MCF 10A (cell line): ENCODE data around the gene AGAP1. TPM values are rescaled to one million over a fixed set of nuclear protein-coding genes. Genes with fewer than 3 reads are reported as not detected.

Experiments used
- BruUV-seq: library from RNA; stranded (reverse); fragments of 400-500 nt; replicated peaks from 2 replicates; lab custom pipeline; 2021; lab: Mats Ljungman, UMichigan
- CTCF ChIA-PET: fragments of 300-600 bp; sonication (Branson Sonifier 250); formaldehyde crosslinking; extraction: SDS; loops from one replicate; lab custom pipeline; 2021; ENCODE audit warnings: antibody characterized with exemption, inconsistent platforms; lab: Yijun Ruan, JAX
- POLR2A ChIA-PET: fragments of 300-600, 350-650 bp; sonication (Branson Sonifier 250); formaldehyde crosslinking; extraction: SDS; loops from one replicate; lab custom pipeline; 2020; ENCODE audit warnings: antibody characterized with exemption, inconsistent platforms; lab: Yijun Ruan, JAX
- DNase-seq: peaks from one replicate; pipeline ENCODE4 v3.0.0-alpha.2; 2018; ENCODE audit not compliant: unreplicated experiment
- H3K27ac Mint-ChIP-seq: one replicate; pipeline ENCODE4 v1.8.0; 2022; ENCODE audit warnings: mild to moderate bottlenecking, low read depth, mixed read lengths; ENCODE audit not compliant: unreplicated experiment
- H3K27me3 Mint-ChIP-seq: one replicate; pipeline ENCODE4 v1.8.0; 2022; ENCODE audit warnings: mixed read lengths; ENCODE audit not compliant: insufficient read depth, unreplicated experiment
- H3K36me3 Mint-ChIP-seq: one replicate; pipeline ENCODE4 v1.8.0; 2022; ENCODE audit warnings: mild to moderate bottlenecking, moderate library complexity, mixed read lengths; ENCODE audit not compliant: insufficient read depth, unreplicated experiment
- H3K4me1 Mint-ChIP-seq: one replicate; pipeline ENCODE4 v1.8.0; 2022; ENCODE audit warnings: mixed read lengths; ENCODE audit not compliant: insufficient read depth, unreplicated experiment
- H3K4me3 Mint-ChIP-seq: one replicate; pipeline ENCODE4 v1.8.0; 2022; ENCODE audit warnings: mild to moderate bottlenecking, moderate library complexity, mixed read lengths; ENCODE audit not compliant: unreplicated experiment
- H3K9me3 Mint-ChIP-seq: one replicate; pipeline ENCODE4 v1.8.0; 2022; ENCODE audit warnings: mixed read lengths; ENCODE audit not compliant: unreplicated experiment
- intact Hi-C: fragments of 100-400 bp; cut with micrococcal nuclease; formaldehyde crosslinking; loops from 2 replicates; pipeline ENCODE4 v1.14.1; 2022
- total RNA-seq: library from RNA; stranded (reverse); gene quantifications from 2 replicates; pipeline ENCODE4 v1.2.3, GENCODE V29; 2022
- TF ChIP-seq, protein P1 (sequence below): fragments of 200-600 bp; IDR thresholded peaks from one replicate; pipeline ENCODE4 v1.8.0; 2022; ENCODE audit warnings: antibody characterized with exemption, mild to moderate bottlenecking; ENCODE audit not compliant: unreplicated experiment

Gene AGAP1
- total RNA-seq, 1 experiment from 2014 or later: 41.3 TPM

GRCh38 chr2:235533616-235534385, 40.0 kb downstream of the AGAP1 start:
- no peak for DNase-seq
- intact Hi-C loops: no loop called here
- no peaks in the 10 kb centered on the region for H3K36me3 Mint-ChIP-seq
- CTCF ChIA-PET: interaction anchor here (0.8 kb wide), 1 partner anchor 355 kb away, joined by 4 read pairs; no protein-coding TSS in a partner anchor
- TF ChIP-seq, protein P1, sequence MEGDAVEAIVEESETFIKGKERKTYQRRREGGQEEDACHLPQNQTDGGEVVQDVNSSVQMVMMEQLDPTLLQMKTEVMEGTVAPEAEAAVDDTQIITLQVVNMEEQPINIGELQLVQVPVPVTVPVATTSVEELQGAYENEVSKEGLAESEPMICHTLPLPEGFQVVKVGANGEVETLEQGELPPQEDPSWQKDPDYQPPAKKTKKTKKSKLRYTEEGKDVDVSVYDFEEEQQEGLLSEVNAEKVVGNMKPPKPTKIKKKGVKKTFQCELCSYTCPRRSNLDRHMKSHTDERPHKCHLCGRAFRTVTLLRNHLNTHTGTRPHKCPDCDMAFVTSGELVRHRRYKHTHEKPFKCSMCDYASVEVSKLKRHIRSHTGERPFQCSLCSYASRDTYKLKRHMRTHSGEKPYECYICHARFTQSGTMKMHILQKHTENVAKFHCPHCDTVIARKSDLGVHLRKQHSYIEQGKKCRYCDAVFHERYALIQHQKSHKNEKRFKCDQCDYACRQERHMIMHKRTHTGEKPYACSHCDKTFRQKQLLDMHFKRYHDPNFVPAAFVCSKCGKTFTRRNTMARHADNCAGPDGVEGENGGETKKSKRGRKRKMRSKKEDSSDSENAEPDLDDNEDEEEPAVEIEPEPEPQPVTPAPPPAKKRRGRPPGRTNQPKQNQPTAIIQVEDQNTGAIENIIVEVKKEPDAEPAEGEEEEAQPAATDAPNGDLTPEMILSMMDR: no peak
- H3K9me3 Mint-ChIP-seq: no peaks in the 10 kb centered on the region
- BruUV-seq: no TSS peak
- no peak overlapping the region for H3K27ac Mint-ChIP-seq
- no peaks in the 10 kb centered on the region for H3K27me3 Mint-ChIP-seq
- no peaks in the 10 kb centered on the region for H3K4me1 Mint-ChIP-seq
- POLR2A ChIA-PET: no interaction called here
- H3K4me3 Mint-ChIP-seq: no peak overlapping the region

GRCh38 chr2:235534678-235535422, 41.0 kb downstream of the AGAP1 start:
- no peak overlapping the region for H3K27ac Mint-ChIP-seq
- no TSS peak for BruUV-seq
- H3K4me3 Mint-ChIP-seq: no peak overlapping the region
- ChIA-PET CTCF (no interaction called here), POLR2A (no interaction called here)
- intact Hi-C loops: no loop called here
- no peaks in the 10 kb centered on the region for H3K36me3 Mint-ChIP-seq
- no peaks in the 10 kb centered on the region for H3K27me3 Mint-ChIP-seq
- no peaks in the 10 kb centered on the region for H3K9me3 Mint-ChIP-seq
- DNase-seq: no peak
- no peaks in the 10 kb centered on the region for H3K4me1 Mint-ChIP-seq
- TF ChIP-seq, protein P1: no peak

GRCh38 chr2:235535423-235536130, 41.7 kb downstream of the AGAP1 start:
- Mint-ChIP-seq H3K4me3 (no peak overlapping the region), H3K36me3 (no peaks in the 10 kb centered on the region), H3K9me3 (no peaks in the 10 kb centered on the region), H3K27me3 (no peaks in the 10 kb centered on the region), H3K4me1 (peaks cover 4% of the 10 kb centered on the region), H3K27ac (no peak overlapping the region)
- BruUV-seq: no TSS peak
- ChIA-PET CTCF (no interaction called here), POLR2A (no interaction called here)
- intact Hi-C loops: no loop called here
- no peak for DNase-seq
- TF ChIP-seq, protein P1: no peak

GRCh38 chr2:235536711-235537110, 42.9 kb downstream of the AGAP1 start:
- no peak overlapping the region for H3K27ac Mint-ChIP-seq
- BruUV-seq: no TSS peak
- ChIA-PET CTCF (interaction anchor here (0.6 to 0.7 kb wide), 2 partner anchors 158 to 587 kb away, joined by 3 to 4 read pairs; no protein-coding TSS in a partner anchor), POLR2A (no interaction called here)
- no peak overlapping the region for H3K4me3 Mint-ChIP-seq
- no peaks in the 10 kb centered on the region for H3K27me3 Mint-ChIP-seq
- H3K36me3 Mint-ChIP-seq: no peaks in the 10 kb centered on the region
- peaks cover 6% of the 10 kb centered on the region for H3K4me1 Mint-ChIP-seq
- intact Hi-C loops: no loop called here
- TF ChIP-seq, protein P1: no peak
- no peak for DNase-seq
- H3K9me3 Mint-ChIP-seq: no peaks in the 10 kb centered on the region
